Skeletal muscle cell (primary cell): ENCODE measurements around the gene FHIT.
"Not testable (repeated sequence)": the region's sequence is repeated elsewhere in the genome, so short reads cannot be mapped to it uniquely, and the experiment has no call there.

Experiments
- DNase-seq: peaks from one replicate; pipeline ENCODE4 v3.0.0-alpha.2; 2010; ENCODE audit warnings: low read depth
- H3K4me3 ChIP-seq: 2 replicates; pipeline ENCODE4 v1.5.1; 2011; ENCODE audit warnings: low read depth, mild to moderate bottlenecking, control low read depth, low read length, moderate library complexity

Gene FHIT

GRCh38 chr3:61077551-61077950, 173.7 kb downstream of the FHIT start:
- no peak overlapping the region for H3K4me3 ChIP-seq
- DNase-seq: no peak

GRCh38 chr3:61074783-61075182, 176.5 kb downstream of the FHIT start:
- no peak for DNase-seq
- no peak overlapping the region for H3K4me3 ChIP-seq

GRCh38 chr3:61073566-61074165, 177.6 kb downstream of the FHIT start:
- no peak overlapping the region for H3K4me3 ChIP-seq

GRCh38 chr3:61068084-61068483, 183.2 kb downstream of the FHIT start:
- no peak overlapping the region for H3K4me3 ChIP-seq

More at GRCh38 chr3:61073566-61074165, 177.6 kb downstream of the FHIT start:
- DNase-seq: no peak

GRCh38 chr3:61066800-61067199, 184.5 kb downstream of the FHIT start:
- no peak overlapping the region for H3K4me3 ChIP-seq
- no peak for DNase-seq

More at GRCh38 chr3:61068084-61068483, 183.2 kb downstream of the FHIT start:
- DNase-seq: no peak

GRCh38 chr3:61066222-61066621, 185.0 kb downstream of the FHIT start:
- not testable (repeated sequence) for H3K4me3 ChIP-seq, DNase-seq

- H3K4me3 ChIP-seq: no peak overlapping the region
- no peak for DNase-seq
These were observed 185.7 kb downstream of the FHIT start for GRCh38 chr3:61065451-61066011.

- DNase-seq: no peak
- H3K4me3 ChIP-seq: no peak overlapping the region
These were observed 190.0 kb downstream of the FHIT start for GRCh38 chr3:61061092-61061723.

GRCh38 chr3:61060411-61060861, 190.8 kb downstream of the FHIT start:
- no peak overlapping the region for H3K4me3 ChIP-seq
- no peak for DNase-seq

- no peak for DNase-seq
- H3K4me3 ChIP-seq: no peak overlapping the region
These were observed 192.4 kb downstream of the FHIT start for GRCh38 chr3:61058836-61059235.

GRCh38 chr3:61057464-61057863, 193.8 kb downstream of the FHIT start:
- no peak for DNase-seq
- no peak overlapping the region for H3K4me3 ChIP-seq

GRCh38 chr3:61055447-61055846, 195.8 kb downstream of the FHIT start:
- no peak for DNase-seq
- H3K4me3 ChIP-seq: no peak overlapping the region

GRCh38 chr3:61053781-61054496, 197.3 kb downstream of the FHIT start:
- H3K4me3 ChIP-seq: no peak overlapping the region
- DNase-seq: no peak

- H3K4me3 ChIP-seq: no peak overlapping the region
- DNase-seq: no peak
These were observed 198.4 kb downstream of the FHIT start for GRCh38 chr3:61052851-61053250.

- no peak overlapping the region for H3K4me3 ChIP-seq
- DNase-seq: no peak
These were observed 199.6 kb downstream of the FHIT start for GRCh38 chr3:61051666-61052065.

GRCh38 chr3:61045169-61045568, 206.1 kb downstream of the FHIT start:
- not testable (repeated sequence) for H3K4me3 ChIP-seq, DNase-seq

- DNase-seq: no peak
- H3K4me3 ChIP-seq: no peak overlapping the region
These were observed 208.1 kb downstream of the FHIT start for GRCh38 chr3:61043156-61043555.

GRCh38 chr3:61040618-61041017, 210.6 kb downstream of the FHIT start:
- no peak overlapping the region for H3K4me3 ChIP-seq
- DNase-seq: no peak

GRCh38 chr3:61035573-61035972, 215.7 kb downstream of the FHIT start:
- H3K4me3 ChIP-seq: no peak overlapping the region
- DNase-seq: no peak

- DNase-seq: no peak
- no peak overlapping the region for H3K4me3 ChIP-seq
These were observed 218.3 kb downstream of the FHIT start for GRCh38 chr3:61032991-61033390.
